Measurements from ENCODE around the gene KCTD3. TPM values are rescaled to one million over a fixed set of nuclear protein-coding genes. Genes with fewer than 3 reads are reported as not detected.

KCTD3 gene
- total RNA-seq, 1 donor from 2014 or later, result 58.5 TPM

DNA sequence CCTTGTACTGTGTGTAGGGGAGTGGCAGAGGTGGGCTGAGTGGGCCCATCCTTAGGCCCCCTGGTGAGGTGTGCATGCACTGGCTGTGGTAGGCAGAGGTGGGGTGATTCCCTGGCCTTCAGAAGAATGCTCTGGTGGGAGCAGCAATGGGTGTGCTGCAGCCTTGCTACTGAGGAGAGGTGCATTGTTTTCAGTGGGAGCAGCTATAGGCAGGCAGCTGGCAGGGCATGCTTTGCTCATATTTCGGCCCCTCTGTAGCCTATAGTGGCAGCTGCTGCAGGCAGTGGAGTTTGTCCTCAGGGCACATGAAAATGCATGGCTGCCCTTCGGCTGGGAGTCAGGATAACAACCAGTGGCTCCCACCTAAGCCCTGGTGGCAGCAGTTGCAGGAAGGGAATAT lies 10.1 kb upstream of the KCTD3 start:
- DNase-seq (ENCODE audit: low read depth, low spot score), result no peak

DNA sequence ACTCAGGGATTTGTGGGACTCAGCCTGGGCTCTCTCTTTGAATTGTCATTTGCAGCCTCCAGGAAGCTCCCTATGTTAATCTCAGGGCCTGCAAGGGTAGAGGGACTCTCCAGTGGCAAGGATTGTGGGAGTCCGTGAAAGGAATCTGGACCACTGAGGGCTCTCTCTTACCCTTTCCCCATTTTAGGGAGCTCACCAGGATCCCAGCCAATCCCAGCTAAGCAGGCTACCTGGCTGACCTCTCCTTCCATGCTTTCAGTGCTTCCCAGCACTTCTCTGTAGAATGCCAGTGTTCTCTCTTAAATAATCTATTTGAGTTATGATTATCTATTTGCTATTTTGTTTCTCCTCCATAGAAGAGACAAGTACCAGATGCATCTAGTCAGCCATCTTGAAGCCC lies 9.6 kb upstream of the KCTD3 start:
- DNase-seq (ENCODE audit: low read depth, low spot score), result no peak

DNA sequence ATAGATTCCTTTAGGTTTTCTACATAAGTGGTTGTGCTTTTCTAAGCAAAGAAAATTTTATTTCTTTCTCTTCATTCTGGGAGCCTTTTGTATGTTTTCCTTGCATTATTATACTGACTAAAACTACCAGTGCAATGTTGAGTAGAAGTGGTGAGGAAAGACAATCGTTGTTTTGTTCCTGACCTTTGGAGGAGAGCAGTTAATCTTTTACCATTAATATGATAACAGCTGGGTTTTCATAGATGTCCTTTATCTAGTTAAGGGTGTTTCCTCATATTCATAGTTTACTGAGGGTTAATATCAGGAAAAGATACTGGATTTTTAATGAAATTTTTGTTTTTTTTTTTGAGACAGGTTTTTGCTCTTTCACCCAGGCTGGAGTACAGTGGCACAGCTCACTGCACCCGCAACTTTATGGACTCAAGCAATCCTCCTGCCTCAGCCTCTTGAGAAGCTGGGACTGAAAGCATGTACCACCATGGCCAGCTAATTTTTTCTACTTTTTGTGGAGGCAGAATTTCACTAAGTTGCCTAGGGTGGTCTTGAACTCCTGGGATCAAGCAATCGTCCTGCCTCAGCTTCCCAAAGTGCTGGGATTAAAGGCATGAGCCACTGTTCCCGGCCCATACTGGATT lies 9.0 kb upstream of the KCTD3 start:
- no peak for DNase-seq (ENCODE audit: low read depth, low spot score)

DNA sequence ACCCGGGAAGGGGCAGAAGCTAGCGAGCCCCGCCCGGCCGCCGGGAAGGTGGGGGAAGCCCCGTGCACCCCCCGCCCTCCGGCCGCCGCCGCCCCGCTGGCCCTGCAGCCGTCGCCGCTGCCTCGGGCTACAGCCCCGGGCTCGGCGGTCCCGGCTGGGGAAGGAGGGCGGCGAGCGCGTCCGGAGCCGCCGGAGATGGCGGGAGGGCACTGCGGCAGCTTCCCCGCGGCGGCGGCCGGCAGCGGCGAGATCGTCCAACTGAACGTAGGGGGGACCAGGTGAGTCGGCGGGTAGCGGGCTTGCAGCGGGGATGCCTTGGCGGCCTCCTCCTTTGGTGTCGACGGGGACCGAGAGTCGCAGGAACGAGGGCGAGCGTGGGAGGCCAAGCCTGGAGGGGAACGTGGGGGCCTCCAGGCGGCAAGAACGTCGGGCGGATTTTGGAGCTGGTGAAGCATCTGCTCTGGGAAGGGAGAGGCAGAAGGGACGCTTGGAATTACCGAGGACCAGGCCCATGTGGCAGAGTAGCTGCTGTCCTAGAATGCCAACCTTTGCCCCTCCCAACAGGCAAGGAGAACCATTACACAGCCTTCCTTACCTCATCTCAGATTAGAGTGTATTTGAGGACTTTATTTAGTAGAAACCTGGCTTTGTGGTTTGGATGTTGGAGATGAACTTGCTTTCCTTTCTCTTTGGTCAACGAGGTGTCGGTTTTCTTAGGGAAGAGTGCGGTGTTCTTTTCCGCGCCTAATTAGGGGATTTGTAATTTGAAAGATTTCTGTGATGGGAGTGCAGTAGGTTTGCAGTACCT lies 591 bp downstream of the KCTD3 start:
- no peak for DNase-seq (ENCODE audit: low read depth, low spot score)

DNA sequence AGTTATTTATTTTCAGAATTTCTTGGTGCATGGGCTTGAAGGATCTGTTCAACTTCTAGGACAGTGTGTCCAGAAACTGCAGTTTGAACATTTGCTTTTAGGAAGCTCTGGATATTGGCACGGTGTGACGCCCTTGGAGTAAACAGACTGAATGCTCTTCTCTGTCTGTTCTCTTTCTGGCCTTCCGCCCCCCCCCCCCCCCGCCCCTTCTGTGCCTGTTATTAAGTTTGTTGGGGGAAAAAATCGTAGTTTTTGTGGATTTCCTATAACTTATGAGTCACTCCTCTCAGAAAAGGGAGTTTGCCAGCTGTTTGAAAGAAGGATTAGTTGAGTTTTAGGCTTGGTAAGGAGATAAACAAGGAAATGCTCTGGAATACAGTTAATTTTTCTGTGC lies 1.2 kb downstream of the KCTD3 start:
- DNase-seq (ENCODE audit: low read depth, low spot score), result no peak

DNA sequence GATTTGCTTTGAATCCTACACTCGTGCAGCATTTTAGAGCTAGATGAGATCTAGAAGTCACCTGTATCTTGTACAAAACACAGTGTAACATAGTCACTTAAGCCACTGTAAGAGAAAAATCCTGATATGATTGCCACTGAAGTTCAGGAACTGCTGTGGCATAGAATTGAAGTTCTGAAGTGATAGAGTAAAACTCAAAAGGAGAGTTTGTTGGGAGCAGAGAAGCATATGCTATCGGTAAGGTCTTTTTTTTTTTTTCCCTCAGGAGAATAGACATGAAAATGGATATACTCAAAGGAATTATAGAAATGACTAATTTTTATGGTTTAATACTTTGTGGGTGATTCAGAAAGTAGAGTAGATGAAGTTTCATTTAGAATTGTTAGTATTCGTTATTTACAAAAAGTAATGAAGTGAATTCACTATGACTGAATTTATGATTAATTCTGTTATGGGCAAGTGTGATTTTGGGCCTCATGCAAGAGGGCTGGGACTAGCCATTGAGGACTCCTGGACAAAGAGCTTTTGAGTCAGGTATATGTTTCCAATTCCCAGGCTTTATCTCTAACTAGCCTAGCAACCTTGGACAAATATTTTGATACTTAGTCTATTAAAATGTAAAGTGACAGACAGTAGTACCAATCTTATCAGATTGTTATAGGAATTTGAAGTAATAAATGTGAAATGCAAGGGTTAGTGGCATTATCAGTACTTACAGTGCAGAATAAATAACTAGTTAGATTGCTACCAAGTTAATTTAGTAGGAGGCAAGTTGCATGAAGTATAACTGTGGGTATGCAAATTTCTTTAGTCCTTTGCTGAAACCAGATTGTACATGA lies 3.1 kb downstream of the KCTD3 start:
- DNase-seq (ENCODE audit: low read depth, low spot score), result no peak

DNA sequence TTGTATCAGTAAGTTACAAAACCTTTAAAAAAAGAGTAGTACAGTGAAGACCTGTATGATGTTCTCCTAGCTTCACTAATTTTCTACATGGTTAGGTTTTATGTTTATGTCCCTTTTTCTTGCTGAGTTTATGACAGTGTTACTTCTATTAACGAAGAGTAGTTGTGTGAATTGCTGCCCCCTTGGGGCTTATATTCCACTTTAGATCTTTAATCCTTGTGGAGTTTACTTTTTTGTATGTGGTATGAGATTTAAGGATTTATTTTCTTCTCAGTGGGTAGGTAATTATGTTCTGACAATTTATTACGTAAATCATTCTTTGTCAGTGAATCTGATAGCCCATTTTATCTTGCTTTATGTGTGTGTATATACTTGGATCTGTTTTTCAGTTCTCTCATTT lies 14.8 kb downstream of the KCTD3 start:
- DNase-seq (ENCODE audit: low read depth, low spot score), result no peak

DNA sequence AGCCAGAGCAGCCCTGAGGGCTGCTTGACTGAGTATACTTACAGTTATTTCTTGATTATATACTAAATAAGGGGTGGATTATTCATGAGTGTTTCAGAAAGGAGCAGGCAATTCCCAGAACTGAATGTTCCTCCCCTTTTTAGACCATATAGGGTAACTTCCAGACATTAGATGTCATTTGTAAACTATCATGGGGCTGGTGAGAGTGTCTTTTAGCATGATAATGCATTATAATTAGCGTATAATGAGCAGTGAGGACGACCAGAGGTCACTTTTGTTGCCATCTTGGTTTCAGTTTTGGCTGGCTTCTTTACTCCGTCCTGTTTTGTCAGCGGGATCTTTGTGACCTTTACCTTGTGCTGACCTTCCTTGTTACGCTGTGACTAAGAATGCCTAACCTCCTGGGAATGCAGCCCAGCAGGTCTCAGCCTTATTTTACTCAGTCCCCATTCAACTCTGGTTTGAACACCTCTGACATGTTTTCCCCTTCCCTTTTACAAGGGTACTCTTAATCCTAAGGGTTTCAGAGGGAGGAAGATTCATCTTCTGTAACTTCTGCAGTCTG lies 16.2 kb downstream of the KCTD3 start:
- no peak for DNase-seq (ENCODE audit: low read depth, low spot score)

DNA sequence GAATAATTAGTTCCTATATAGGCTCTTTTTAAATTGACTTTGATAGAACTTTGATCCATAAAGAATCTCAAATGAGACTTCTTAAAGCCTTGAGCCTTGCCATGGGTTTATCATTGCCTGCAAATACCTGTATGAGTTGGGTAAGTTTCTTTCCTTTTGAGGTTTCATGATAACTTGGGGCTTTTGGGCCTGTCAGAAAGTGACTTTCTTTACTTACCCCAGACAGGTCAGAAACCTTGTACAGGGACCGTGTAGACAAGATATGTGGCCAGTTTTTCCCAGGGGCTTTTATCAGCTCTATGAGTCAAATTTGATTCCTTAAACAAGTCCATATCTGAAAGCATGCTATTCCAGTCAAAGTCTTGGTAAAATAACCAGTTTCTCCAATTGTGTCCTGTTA lies 17.3 kb downstream of the KCTD3 start:
- DNase-seq (ENCODE audit: low read depth, low spot score), result no peak

DNA sequence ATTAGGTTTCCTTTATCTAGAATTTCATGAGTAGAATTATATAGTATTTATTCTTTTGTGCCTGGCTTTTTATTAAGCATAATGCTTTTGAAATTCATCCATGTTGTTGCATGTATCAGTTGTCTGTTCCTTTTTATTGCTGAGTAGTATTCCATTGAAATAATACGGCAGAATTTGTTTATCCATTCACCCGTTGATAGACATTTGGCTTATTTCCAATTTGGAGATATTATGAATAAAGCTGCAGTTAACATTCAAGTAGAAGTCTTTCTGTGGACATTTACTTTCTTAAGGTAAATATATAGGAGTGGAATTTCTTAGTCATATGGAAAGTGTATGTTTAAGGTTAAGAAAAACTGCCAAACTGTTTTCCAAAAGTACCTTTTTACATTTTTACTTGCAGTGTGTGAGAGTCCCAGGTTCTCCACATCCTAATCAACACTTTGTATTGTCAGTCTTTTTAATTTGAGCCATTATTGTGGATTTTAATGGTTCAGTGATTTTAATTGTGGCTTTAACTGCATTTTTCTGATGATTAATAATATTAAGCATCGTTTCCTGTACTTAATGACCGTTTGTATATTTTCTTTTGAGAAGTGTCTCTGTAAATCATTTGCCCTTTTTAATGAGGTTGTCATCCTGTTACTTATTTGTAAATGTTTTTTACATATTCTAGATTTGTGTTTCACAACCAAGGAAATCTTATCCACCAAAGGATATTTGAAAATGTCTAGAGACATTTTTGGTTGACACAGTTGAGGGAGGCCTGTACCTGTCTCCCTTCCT lies 22.7 kb downstream of the KCTD3 start:
- DNase-seq (ENCODE audit: low read depth, low spot score), result no peak

DNA sequence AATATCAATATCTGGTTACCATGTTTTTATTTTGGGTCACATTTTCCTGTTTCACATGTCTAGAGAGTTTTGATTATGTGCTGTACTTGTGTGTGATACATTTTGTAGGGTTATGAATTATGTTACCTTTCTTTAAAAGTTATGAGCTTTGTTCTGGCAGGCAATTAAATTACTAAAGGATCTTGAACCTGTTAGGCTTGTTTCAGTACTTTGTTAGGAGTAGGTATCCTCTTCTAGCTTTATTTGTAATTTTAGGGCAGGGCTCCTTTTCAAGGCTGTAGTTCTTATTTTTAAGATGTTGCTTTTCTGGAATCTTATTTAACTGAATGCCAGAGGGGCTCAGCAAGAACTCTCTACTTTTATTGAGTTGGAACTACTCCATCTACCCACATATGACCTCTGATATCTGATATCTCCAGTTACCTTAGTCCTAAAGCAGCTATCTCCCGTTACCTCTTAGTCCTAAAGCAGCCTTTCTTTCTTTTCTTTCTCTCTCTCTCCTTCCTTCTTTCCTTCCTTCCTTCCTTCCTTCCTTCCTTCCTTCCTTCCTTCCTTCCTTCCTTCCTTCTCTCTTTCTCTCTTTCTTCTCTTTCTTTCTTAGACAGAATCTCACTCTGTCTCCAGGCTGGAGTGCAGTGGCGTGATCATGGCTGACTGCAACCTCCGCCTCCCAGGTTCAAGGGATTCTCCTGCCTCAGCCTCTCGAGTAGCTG lies 23.8 kb downstream of the KCTD3 start:
- DNase-seq (ENCODE audit: low read depth, low spot score), result no peak

DNA sequence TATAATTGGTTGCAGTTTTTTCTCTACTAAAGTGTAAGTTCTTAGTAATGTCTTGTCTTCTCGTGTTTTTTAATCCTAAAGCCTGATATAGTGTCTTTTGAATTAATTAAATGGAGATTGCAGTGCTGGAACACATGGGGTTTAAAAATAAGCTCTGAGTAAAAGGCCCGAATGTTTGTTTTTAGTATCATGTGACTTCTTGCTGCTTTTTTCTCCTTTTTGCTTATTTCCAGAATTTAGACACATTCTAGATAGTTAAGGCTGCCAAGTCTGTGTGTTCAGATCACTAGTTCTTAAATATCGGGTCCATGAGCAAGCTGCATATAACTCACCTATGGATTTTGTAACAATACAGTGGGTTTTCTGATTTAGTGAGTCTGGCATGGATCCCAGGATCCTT lies 27.5 kb downstream of the KCTD3 start:
- DNase-seq (ENCODE audit: low read depth, low spot score), result no peak

DNA sequence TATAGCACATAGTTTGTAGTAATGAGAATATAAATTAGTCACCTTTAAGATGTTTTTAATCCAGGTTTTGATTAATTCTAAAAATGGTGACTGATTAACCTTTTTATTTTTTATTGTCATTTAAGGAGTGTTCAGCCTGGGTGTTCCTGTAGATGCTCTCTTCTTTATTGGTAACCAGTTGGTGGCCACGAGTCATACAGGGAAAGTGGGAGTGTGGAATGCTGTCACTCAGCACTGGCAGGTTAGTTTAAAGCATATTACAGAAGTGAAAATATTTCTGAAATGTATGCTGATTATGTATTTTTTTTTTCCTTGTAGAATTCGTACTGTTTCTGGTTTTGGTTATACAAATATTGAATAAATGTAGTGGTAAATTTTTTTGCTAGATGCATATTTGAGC lies 28.1 kb downstream of the KCTD3 start:
- no peak for DNase-seq (ENCODE audit: low read depth, low spot score)

DNA sequence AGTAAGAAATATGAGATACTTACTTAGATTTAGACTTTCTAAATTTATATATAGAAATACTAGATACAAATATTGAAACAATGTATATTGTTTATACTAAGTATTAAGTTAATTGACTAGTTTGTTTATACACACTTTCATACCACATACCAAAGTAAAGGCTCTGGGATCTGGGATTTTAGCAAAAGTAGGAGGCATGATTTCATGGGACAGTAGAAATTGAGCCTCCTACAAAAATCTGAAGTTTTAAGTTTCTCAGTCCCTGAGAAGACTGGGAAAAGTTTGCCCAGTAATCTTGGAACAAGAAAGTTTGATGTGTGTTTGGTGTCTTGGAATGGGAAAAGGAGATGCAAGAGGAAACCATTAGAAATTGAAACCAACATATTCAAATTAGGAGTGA lies 30.9 kb downstream of the KCTD3 start:
- no peak for DNase-seq (ENCODE audit: low read depth, low spot score)

DNA sequence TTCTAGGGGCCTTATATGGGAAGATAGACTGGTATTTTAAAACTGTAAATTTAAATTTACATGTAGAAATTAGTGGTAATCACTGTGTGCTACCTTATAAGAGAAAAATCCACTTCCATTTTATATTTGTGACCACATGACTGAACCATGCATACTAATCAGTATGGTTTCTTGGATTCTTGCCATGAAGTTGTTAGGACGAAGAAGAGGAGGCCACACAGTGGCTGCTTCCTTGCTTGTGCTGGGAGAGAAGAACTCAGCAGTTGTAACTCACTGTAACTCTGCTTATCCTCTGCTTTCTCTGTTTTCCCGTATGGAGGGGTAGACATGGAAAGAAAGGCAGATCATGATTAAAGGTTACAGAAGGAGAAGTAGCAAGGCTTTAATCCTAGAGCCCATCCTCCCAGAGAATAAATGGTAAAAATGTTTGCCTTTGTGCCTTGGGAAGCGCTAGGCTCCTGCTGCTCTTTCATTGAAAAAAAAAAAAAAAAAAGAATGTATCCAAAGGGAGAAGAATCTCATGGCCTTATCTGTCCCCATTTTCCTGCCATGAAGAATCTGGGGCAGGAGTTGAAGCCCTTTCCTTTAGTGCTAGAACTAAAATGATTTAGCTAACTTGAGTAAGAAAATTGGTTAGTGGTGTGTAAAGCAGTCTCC lies 32.4 kb downstream of the KCTD3 start:
- DNase-seq (ENCODE audit: low read depth, low spot score), result no peak

DNA sequence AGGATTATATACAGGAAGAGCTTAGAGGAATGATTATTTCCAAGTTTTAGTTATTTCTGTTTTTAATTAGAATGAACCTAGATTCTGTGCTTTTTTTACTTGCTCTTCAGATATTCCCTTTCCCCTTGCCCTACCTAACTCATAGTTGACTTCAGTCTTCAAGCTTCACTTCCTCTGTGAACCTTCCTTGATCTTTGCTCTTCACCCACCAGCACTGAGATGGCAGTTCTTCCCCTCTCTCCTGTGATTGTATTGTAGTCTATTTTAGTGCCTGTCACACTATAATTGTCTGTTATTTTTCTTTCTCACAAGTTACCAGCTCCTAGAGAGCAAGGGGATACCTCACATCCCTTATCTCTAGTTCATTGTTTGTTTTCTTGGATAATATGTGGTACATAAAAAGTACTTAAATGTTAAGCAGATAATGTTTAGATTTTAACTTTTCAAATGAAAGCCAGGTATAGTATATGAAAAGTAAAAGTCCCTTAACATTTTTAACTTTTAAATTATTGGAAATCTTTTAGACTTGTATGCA lies 33.2 kb downstream of the KCTD3 start:
- no peak for DNase-seq (ENCODE audit: low read depth, low spot score)

DNA sequence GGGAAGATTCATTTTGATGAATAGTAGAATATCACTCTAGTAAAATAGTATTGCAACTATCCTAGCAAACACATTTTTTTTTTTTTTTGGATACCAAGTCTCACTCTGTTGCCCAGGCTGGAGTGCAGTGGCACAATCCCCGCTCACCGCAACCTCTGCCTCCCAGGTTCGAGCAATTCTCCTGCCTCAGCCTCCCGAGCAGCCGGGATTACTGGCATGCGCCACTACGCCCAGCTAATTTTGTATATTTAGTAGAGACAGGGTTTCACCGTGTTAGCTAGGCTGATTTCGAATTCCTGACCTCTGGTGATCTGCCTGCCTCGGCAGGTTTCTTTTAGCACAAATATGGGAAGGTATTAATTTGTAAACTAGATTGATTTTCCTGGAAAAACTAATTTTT lies 33.8 kb downstream of the KCTD3 start:
- no peak for DNase-seq (ENCODE audit: low read depth, low spot score)

DNA sequence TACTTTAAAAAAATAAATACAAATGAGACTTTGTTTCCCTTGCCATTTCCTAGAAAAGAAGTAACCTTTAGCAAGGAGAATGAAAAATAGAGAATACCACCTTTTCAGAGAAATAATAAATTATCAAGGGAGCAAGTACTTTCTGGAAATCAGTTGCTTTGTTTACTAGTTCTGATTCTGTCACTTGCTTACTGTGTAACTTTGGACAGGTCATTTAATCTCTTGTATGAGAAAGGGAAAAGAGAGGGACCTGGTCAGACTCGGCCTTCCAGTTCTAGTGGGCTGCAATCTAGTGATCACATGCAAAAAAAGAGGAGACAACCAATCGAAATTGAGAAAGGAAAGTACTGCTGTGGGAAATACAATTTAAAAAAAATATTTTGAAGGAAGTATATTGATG lies 34.2 kb downstream of the KCTD3 start:
- no peak for DNase-seq (ENCODE audit: low read depth, low spot score)

DNA sequence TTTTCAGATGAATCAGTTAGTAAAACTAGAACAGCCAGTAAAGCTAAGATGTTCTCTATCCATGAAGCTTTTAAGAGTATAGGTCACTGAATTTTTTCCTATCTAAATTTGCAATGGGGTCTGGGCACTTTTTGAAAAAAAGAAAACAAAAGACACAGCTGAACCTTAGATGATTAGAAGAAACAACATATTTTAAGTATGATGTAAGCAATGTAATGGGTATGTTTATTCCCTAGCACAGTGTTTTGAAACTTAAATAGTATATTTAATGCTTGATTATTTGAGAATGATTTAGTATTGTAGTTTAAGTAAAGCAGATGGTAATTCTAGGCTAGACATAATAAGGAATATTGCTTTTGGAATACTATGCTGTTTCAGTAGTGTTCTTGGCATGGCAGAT lies 36.2 kb downstream of the KCTD3 start:
- DNase-seq (ENCODE audit: low read depth, low spot score), result no peak

Data from pulmonary artery endothelial cell (primary cell).